Stimulated activated CD8-positive, alpha-beta memory T cell treated with anti-CD3 and anti-CD28 coated beads, Interleukin-7, amount 100 ng/mL, for 48 hours (primary cell): ENCODE data around the gene SAMD9.
"Not testable (repeated sequence)": the region's sequence is repeated elsewhere in the genome, so short reads cannot be mapped to it uniquely, and the experiment has no call there.

Experiments used
- DNase-seq, 2 donors: peaks; one replicate each; pipeline ENCODE4 v3.0.0-alpha.2; 2020; ENCODE audit warnings: low read depth in 1 of 2; ENCODE audit errors: extremely low read depth in 1 of 2

The SAMD9 gene

GRCh38 chr7:93117852-93118530 is at the start of gene SAMD9:
SAMD9 (minus strand) TSS chr7:93117979; CDS start chr7:93106097, 11,882 bp downstream.
- DNase-seq: peak in 1 of 2 donors; percentile 25

DNA sequence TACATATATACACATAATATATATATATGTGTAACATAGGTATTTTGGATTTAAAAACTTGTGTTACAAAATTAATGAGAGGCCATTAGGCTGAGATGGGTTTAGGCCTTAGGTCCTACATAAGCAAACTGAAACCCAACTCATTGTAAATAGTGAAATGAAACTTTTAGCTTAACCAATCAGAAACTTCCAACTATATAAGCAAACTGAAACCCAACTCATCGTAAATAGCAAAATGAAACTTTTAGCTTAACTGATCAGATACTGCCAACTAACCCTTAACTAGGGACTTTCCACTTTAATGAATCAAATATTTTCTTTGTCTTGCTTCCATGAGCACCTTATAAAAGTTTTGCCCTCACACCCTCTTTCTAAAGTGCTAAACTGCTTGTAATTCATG is 47.7 kb upstream of the SAMD9 start:
- DNase-seq: no peak

GRCh38 chr7:93164766-93165165 is 47.0 kb upstream of the SAMD9 start:
- no peak for DNase-seq

- no peak for DNase-seq
Observed at GRCh38 chr7:93161181-93161762, 43.5 kb upstream of the SAMD9 start.

DNA sequence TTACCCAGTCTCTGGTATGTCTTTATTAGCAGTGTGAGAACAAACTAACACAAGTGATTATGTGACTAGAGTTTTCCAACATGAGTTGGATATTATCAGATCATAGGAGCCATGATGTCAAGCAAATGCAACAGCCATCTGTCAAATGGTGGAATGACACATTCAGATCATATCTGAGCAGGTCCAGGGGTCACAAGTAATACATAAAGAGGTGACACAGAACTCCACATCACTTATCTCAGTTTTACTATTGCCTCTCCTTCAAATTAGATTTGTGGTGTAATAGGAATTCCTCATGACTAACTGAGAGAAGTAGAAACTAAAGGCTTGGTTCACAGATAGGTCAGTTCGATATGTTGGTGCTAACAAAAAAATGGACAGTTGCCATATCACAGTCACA is 42.6 kb upstream of the SAMD9 start:
- DNase-seq: no peak

GRCh38 chr7:93159490-93159889 is 41.7 kb upstream of the SAMD9 start:
- DNase-seq: no peak

- DNase-seq: no peak
Observed at GRCh38 chr7:93156884-93157283, 39.1 kb upstream of the SAMD9 start.

- no peak for DNase-seq
Observed at GRCh38 chr7:93150200-93150835, 32.5 kb upstream of the SAMD9 start.

DNA sequence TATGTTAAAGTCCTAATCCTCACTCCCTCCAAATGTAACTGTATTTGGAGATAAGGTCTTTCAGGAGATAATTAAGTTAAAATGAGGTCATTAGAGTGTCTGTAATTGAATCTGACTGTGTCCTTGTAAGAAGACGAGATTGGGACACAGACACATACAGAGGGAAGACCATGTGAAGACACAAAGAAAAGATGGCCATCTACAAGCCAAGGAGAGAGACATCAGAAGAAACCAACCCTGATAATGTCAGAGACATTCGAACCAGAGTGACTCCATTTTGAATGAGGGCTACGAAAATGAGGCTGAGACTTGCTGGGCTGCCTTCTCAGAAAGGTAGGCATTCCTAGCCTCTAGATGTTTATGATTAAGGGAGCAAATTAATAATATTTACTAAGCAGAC is 30.9 kb upstream of the SAMD9 start:
- DNase-seq: no peak

DNA sequence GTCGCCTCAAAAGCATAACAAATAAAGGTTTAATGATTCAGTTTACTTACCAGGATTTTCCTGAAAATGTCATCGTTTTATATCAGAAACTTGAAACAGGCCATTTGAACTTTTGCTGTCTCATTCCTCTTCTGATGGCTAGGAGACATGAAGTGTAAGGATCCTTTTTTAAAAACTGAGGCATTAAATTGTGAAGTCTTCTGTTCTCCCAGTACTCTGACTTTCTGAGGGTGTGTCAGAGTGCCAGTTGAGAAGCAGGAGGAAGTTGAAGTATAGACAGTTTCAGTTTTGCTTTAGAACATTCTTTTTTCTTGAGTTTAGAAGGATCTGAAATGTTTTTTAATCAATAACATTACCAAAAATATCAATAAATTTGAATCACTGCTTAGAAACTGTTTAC is 30.4 kb upstream of the SAMD9 start, which contains the start of gene SAMD9L:
SAMD9L (minus strand) TSS at position 242 of the 400 bp plus-strand sequence. CDS start 12,414 bp downstream, outside the sequence.
- DNase-seq: no peak

DNA sequence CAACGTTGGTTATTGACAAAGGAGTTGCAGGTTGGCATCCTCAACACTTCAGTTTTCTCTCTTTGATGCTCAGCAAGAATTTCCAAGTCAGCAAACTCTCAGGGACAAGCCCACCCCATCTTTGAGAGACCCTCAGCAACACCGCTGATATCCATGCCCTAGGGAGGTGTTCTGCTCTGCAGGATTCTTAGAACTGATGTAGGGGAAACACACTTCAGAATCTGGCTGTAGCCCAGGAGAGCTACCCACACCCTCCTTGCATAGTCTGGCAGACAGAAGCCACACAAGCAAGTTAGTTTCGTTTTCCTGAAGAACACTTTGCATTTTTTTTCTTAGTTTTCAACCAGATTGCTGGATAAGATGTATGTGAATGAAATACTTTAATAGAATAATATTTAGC is 29.6 kb upstream of the SAMD9 start:
- peak; percentile 2 to 18 for DNase-seq

DNA sequence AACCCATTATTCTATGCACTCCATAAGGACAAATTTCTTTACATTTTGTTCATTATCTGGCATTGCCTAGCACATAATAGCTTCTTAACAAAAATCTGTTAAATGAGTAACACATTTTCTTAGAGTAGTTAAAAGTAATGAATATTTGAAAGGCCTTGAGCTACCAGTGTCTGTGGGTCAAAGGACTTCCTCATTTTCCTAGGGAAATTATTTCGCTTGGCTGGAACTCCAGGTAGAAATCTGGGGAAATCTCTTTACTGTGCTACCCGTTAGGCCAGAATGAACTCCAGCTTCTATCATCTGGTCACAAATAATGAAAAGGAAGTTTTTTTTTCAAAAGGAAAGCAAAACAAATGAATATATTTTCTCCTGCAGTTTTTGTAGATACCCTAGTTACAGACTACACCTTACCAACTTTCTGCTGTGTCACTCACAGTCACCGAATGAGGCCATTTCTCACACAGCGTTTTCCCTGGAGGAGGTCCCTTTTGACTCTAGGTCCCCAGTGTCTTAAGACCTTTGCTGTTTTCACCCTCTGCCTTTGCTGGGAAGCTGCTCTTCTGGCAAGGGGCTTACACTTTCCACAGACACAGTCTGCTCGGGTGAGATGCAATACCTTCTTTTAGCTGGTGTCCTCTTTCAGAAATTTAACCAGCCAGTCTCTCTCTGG is 28.8 kb upstream of the SAMD9 start:
- DNase-seq: no peak

GRCh38 chr7:93146036-93146435 is 28.3 kb upstream of the SAMD9 start:
- DNase-seq: no peak

GRCh38 chr7:93145354-93145753 is 27.6 kb upstream of the SAMD9 start:
- DNase-seq: no peak

- no peak for DNase-seq
Observed at GRCh38 chr7:93142127-93142526, 24.3 kb upstream of the SAMD9 start.

GRCh38 chr7:93140582-93141191 is 22.9 kb upstream of the SAMD9 start:
- no peak for DNase-seq

DNA sequence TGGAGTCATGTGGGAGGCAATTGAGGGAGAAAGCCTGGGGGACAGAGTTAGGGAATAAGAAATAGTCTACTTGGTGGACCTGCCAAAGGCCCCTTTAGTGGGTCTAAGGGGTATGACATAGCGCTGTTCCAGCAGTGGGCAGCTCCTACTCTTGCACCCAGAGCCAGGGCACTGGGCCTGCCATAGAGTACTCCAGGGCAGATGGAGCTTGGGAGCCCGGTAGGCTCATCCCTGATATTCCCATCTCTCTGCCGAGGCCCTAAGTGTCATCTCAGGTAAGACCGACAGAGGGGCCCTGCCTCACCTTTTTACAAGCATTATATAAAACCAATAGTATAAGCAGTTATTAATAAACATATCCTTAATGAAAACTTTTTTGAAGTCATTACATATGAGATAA is 20.8 kb upstream of the SAMD9 start:
- DNase-seq: no peak

GRCh38 chr7:93133005-93133404 is 15.2 kb upstream of the SAMD9 start:
- no peak for DNase-seq

DNA sequence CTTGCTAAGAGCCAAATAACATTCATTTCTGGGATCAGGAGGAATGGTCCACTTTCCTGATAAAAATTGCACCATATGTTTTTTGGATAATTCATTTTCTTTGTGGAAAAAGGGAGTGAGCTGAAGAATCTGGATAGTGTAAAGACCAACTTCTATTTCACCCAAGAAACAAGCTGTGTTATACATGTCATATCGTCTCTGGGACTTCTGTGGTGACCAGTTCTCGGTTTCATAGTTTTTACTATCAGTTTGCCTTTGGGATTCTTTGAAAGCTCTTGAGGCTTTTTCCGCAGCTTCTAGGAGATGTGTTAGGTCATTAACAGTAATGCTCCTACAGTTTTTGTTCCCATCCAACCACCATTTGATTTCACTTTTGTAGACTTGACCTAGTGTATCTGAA is 14.4 kb upstream of the SAMD9 start:
- no peak for DNase-seq

DNA sequence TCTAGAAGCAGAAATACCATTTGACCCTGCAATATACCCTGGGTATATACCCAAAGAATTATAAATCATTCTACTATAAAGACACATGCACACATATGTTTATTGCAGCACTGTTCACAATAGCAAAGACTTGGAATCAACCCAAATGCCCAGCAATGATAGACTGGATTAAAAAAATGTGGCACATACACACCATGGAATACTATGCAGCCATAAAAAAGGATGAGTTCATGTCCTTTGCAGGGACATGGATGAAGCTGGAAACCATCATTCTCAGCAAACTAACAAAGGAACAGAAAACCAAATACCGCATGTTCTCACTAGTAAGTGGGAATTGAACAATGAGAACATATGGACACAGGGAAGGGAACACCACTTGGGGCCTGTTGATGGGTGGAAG is 9.2 kb upstream of the SAMD9 start:
- DNase-seq: not testable (repeated sequence)

- not testable (repeated sequence) for DNase-seq
Observed at GRCh38 chr7:93123532-93123931, 5.8 kb upstream of the SAMD9 start.
